Stimulated activated CD4-positive, alpha-beta T cell treated with anti-CD3 and anti-CD28 coated beads, Interleukin-2, amount 100 ng/mL, for 48 hours (primary cell): Measurements from ENCODE around the gene SENP2.
"Not testable (repeated sequence)": the region's sequence is repeated elsewhere in the genome, so short reads cannot be mapped to it uniquely, and the experiment has no call there.

Experiments used
- DNase-seq, 2 donors: peaks; one replicate each; pipeline ENCODE4 v3.0.0-alpha.2; 2020

Gene SENP2

DNA sequence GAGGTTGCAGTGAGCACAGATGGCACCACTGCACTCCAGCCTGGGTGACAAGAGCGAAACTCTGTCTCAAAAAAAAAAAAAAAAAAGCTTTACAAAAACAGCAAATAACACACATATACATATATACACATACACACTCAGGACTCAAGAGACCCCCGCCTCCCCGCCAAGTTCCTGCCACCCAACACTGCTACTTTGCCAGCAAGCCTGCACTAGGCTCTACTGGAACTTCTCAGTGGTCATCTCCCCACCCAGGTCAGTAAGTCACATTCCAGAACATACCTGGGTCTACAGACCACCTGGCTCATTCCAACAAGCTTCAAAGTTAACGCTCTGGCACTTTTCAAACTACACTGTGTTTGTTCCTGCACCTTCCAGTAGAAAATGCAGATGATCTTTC is 62.3 kb downstream of the SENP2 start:
- DNase-seq, result no peak

DNA sequence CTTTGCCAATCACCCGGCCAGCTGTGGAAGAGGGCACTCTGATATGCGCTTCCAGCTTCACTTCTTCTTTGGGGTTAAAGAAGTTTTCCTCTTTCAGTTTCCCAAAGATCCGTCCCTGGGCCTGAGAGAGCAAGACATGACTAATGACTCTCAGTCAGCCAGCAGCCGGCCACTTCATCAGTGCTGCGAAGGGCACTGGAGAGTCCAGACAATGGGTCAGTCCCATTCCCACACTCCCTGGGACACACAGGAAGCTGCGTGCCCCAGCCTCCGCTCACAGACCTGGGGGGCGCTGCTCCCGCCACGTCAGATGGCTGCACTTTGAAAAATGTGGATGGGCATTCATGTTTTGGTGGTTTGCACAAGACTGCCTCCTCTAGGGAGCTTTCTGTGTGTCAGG is 63.3 kb downstream of the SENP2 start:
- no peak for DNase-seq

DNA sequence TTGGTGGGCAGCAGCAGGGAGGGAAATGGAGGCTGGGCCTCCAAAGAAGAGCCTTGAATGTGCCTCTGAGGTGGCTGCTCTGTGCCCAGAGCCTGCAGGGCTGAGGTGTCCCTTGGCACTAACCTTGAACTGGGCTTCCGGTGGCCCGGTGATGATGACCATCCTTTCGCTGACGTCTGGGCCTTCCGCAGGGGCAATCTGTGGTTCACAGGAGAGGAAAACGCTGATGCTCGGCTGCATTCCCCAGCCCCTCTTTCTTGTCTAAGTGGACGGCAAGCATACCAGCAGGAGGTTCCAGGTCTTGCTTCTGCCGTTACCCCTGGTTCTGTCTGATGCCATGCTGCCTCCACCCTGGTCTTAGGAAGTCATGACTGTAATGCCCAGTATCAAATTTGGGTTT is 65.9 kb downstream of the SENP2 start:
- DNase-seq, result no peak

DNA sequence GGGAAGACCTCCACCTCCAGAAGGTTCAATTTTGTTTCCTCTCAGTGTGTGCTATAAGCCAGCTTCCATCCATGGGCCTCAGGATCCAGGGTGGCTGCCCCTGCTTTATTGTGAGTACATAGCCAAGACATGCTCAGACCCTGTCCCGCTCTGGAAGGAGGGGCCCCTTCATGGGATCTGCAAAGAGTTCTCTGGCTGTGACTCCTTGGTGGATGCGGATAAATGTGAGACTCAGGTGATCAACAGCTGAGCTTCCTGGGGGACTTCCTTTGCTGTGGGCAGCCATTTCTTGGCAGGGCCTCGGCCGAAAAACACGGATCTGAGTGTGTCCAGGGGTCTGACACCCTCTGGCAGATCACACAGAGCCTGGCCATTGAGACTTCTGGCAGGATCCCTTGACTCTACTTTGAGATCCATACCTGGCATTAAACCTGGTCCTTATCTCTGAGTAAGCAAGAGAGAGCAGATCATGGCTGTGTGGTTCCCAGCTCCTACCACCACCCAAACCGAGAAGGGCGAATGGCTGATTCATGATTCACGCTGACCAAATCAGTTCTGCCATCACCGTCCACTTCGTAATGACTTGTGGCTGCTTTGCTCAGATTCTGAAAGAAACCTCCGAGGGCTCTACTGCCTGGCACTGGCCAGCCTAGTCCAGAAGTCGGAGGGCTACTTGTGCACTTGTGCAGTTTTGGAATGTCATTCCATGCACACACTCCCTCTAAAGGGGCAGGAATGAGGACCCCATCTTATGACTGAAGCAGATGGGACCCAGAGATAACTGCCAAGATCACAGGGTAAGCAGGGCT is 68.1 kb downstream of the SENP2 start:
- DNase-seq, result no peak

DNA sequence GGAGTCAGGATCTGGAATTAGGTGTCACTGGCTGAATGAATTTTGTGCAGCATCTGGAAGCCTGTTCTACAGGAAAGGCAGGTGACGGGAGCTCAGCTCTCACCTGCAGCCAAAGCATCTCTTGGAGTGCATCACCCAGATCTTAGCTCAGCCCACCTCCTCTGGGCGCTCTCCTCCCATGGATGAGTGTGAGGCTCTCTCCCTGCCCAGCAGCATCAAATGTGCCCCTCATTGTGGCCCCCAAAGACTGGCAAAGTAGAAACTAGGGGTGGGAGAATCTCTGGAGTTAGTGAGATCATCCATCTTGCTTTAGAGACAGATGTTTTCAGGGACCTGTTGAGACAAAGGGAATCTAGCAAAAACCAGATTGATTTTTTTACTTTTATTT is 68.7 kb downstream of the SENP2 start:
- DNase-seq, result no peak

DNA sequence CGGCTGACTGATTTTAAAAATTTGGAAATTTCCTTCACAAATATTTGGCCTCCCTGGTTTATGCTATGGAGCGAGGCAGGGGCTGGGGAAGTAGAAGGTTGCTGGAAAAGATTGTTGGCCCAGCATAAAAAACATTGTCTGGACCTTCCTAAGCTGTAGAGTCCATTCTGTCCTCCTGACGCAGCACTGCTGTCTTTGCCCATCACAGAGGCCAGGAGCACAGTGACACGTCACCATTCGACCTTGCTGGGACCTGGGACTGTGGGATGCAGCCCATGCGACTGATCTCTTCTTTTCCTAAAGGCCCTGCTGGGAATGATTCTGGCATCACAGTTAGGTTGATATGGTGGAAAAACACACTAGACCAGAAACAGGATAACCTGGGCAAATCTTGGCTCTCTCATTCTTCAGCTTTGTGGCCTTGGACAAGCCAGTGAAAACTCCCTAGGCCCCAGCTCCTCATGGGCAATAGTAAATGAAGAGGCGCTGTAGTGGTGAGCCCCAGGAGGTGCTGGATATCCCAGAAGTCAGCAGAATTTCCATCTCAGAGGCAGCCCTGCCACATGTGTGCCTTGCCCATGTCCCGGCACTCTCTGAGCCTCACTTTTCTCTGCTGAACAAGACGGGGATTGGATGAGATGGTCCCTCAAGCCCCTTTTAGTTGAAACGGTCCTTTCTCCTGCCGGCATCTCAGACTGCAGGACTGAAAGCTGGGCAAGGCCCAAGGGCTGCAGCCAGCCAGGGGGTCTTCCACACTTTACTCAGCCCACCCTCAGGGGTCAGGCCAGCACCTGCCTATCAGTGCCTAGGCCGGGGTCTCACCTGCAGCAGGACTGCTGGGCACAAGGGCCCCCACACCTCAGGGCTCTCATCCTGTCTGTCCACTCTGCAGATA is 69.6 kb downstream of the SENP2 start:
- no peak for DNase-seq

DNA sequence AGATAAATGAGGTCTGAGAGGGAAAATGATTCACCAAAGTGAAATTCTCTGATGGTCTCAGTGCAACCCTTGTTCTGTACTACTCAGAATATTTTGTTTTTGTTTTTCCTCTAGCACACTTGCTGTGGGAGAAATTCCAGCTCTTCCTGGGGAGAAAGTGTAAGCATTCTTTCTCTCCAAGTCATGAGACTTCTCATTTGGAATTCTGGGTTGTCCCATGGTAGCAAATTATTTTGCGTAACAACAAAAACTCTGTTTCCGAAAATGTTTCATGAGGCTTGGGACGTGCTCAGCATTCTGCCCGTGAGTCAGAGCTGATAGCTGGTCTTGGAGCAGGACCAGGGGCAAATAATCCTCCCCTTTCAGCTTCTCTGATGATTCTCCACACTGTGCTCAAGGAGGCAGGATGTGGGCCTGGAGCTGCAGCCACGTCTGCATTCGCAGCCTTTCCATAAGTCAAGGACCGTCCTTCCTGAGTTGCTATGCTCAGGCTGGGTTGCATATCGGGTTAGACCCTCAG is 70.3 kb downstream of the SENP2 start:
- DNase-seq, result no peak

DNA sequence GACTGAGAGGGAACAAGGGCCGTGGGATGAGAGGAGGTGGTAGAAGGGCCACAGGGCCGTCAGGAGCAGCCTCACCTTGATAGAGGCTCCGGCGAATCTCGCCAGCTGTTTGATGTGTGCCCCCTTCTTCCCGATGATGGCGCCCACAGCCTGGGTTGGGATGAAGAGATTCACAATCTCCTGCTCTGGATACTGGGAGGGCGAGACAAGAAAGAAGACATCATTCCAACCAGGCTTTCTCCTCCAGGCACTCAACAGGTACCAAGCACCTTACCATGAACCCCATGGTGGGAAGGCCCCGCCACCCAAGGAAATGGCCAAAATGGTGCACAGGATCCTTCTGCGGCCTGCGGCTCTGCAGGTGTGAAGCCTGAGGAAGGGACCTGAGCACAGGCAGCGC is 71.1 kb downstream of the SENP2 start:
- no peak for DNase-seq

DNA sequence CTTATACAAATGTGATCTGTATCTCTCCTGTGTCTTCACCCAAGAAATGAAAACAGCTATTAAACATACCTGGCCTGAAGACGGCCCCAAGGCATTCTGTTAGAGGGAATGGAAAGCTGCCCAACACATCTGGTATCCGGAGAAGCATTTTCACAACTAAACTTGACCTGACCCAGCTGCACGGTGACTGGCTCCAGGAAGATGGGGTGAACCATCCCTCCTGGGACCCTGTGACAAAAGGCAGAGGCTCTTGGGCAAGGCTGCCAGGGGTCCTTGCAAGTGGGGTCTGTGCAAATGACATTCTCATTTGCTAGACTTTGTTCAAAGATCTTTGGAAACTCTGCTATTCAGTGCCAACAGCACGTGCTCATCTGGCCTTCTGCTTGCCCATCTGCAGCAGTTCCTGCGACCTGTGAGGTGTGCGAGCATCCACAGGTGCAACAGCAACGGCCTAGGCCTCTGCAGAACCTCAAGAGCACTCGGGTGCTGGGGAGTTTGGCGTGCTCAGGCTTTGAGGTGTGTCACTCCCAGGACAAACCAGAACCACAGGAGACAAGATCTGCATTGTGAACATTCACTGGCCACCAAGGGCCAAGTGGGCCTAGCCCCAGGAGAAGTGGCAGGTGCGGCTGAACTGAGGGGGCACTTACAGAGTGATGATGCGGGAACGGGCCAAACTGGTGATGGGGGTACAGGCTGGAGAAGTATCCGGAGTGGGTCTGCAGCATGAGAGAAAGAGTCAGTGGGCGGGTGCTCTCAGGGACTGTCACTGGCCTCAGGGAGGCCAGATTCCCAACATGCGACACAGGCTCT is 71.8 kb downstream of the SENP2 start:
- DNase-seq, result no peak

DNA sequence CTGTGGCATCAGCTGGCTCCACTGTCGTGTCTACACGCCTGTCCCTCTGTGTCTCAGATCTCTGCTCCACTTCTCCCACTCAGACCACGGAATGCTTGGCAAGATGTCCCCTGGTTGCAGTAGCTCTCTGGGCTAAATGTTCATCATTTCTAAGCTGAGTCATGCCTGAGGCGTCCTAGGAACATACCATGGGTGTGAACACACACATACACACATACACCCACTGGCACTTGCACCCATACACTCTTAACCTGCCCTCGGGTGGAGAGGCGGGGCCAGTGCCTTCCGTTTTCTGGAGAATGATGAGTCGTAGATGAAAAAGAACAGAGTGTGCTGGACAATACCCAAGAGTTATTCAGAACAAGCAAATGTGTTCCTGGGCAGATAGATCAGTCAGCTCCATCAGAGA is 72.4 kb downstream of the SENP2 start:
- no peak for DNase-seq

DNA sequence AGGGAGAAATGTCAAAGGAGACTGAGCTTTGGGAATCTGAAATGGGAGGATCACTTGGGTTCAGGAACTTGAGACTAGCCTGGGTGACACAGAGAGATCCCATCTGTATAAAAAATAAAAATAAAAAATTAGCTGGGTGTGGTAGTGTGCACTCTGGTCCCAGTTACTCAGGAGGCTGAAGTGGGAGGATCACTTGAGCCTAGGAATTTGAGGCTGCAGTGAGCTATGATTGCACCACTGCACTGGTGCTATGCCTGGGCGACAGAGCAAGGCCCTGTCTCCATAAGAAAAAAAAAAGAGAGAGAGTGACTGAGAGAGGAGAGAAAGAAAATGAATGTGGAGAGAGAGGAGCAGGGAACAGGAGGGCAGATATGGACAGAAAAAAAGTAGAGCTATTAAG is 72.8 kb downstream of the SENP2 start:
- no peak for DNase-seq

DNA sequence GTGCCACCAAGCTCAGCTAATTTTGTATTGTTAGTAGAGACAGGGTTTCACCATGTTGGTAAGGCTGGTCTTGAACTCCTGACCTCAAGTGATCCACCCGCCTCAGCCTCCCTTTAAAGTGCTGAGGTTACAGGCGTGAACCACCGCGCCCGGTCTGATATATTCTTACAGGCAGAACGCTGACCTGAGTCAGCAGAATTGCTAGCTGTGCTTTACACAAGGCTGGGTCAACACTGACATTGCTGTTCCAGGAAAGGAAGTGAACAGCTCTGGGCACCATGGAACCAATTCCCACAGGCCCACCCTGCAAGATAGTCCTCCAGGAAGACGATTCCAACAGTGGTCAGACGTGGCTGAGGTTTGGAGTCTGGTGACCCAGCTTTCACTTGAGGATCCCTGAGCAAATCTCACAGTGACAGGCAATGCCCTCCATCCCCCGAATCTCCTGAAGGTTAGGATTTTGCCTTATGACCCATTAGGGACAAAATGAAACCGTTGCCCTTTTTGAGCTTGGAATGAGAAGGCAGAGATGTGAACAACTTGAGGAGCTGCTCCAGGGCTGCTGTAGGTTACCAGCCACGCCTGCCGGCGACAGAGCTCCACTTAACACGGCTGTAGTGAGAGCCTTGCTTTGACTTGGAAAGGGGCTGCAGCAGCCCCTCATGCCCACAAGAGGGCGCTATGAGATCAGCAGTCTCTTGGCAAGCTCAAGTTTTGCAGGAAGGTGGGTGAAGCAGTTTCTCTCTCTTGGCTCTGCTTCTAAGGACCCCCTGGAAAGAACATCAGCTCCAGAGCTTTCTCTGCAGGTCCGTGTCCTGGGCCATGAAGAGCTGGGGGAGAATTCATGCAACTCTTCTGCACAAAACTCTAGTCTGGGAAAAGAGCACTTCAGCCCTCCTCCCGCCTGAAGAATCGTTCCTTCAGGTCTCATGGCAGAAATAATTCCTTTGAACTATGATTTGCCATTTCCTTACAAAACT is 74.1 kb downstream of the SENP2 start:
- peak; percentile 71 to 75 for DNase-seq

DNA sequence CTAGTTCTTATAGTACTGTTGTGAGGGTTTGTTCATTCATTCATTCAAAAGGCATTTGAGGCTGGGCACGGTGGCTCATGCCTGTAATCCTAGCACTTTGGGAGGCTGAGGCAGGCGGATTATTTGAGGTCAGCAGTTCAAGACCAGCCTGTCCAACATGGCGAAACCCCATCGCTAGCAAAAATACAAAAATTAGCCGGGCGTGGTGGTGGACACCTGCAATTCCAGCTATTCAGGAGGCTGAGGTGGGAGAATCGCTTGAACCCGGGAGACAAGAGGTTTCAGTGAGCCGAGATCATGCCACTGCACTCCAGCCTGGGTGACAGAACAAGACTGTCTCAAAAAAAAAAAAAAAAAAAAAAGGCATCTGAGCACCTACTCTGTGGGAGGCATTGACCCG is 75.2 kb downstream of the SENP2 start:
- DNase-seq, result not testable (repeated sequence)

DNA sequence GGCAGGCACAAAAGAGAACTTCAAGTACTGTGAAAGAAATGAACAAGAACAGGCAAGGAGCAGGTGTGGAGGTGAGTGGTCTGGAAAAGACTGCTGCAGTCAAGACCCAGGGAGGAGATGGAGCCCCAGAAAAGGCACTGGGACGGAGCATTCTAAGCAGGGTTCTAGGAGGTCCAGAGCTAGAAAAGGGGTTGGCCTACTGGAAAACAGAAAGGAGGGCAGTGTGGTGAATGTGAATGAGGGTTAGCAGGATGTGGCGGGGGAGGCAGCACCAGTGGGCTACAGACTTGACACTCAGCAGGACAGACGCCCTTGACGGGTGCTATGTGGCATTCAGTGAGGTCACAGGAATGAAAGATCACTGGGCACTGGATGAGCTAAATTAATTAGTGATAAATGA is 75.7 kb downstream of the SENP2 start:
- DNase-seq, result no peak

DNA sequence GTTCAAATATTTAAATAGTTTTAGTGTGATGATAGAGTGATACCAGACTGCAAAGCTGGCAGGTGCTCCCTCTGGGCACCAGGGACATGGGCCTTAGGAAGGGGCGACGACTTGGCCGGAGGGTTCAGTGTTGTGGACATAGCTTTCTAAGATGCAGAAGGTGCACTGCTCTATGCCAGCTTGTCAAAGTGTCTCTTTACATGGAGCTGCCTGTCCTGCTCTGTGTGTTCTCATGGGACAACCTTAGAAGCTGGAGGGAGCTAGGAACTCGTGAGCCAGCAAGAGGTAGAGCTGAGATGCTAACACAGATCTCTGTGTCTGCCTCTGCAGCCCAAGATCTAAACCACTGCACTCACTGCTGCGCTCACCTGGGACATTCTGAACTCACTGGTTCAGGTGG is 77.8 kb downstream of the SENP2 start:
- no peak for DNase-seq

DNA sequence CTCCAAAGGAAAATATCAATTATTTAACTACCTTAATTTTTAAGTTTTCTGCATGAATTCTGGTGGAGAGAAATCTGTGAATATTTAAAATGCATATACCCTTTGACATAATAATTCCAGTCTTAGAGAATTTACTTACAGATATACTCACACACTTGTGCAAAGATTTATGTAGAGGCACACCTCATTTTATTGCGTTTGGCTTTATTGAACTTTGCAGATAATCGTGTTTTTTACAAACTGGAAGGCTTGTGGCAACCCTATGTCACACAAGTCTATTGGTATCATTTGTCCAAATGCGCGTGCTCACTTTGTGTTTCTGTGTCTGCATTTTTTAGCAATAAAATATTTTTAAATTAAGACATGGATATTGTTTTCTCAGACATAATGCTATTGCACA is 81.5 kb downstream of the SENP2 start:
- DNase-seq, result no peak

DNA sequence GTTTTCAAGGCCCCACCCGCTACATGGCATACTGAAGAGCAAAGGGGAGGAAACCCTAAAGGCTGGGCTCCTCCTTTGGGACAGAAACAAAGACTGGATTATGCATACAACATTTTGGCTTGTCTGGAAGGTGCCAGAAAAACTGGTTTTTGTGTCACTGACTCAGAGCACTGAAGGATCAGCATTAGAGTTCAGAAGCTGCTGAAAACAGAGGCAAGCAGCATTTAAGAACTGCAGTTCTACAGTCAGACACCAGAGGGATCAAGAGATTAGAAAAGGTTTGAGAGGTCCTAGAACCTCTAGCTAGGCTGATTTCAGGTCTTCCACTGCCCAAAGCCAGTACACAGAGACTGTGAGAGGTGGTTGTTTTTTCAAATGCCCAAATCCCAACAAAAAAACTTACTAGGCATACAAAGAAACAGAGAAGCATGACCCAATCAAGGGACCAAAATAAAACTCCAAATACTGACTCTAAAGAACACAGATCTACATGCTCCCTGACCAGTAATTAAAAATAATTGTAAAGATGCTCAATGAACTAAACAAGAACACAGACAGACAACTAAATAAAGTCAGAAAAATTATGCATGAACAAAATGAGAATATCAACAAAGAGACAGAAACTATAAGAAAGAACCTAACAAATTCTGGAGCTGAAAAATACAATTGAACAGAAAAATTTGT is 91.2 kb downstream of the SENP2 start:
- DNase-seq, result no peak

DNA sequence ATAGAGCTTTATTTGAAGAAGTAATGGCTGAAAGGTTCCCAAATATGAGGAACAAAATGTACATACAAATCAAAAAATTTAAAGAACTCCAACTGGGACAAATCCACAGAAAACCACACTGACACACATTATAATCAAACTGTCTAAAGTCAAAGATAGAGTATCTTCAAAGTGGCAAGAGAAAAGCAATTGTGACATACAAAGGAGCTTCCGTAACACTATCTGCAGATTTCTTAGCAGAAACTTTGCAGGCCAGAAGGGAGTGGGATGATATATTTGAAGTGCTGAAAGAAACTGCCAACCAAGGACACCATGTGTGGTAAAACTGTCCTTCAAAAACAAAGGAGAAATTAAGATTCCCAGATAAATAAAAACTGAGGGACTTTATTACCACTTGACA is 91.9 kb downstream of the SENP2 start:
- no peak for DNase-seq

DNA sequence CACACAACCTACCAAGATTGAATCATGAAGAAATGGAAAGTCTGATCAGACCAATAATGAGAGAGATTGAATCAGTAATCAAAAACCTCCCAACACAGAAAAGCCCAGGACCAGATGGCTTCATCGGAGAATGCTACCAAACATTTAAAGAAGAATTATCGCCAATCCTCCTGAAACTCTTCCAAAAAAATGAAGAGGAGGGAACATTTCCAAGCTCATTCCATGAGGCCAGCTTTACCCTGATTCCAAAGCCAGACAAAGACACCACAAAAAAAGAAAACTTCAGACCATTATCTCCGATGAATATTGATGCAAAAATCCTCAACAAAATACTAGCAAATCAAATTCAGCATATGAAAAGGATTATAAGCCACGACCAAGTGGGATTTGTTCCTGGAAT is 94.1 kb downstream of the SENP2 start:
- no peak for DNase-seq
